Measurements from ENCODE around the gene PRSS48.
"Not testable (repeated sequence)": the region's sequence is repeated elsewhere in the genome, so short reads cannot be mapped to it uniquely, and the experiment has no call there.

Gene PRSS48

GRCh38 chr4:151276787-151277562, at the start of gene PRSS48:
Gene PRSS48 (plus strand): TSS chr4:151277161. CDS start chr4:151277173, 12 bp downstream.
- DNase-seq = peak; percentile 35

GRCh38 chr4:151227172-151227571, 49.8 kb upstream of the PRSS48 start:
- no peak for DNase-seq

GRCh38 chr4:151227731-151228130, 49.2 kb upstream of the PRSS48 start:
- DNase-seq = no peak

- no peak for DNase-seq
Measured at GRCh38 chr4:151228189-151229119, 48.5 kb upstream of the PRSS48 start.

- DNase-seq = no peak
Measured at GRCh38 chr4:151231915-151232595, 44.9 kb upstream of the PRSS48 start.

- DNase-seq = no peak
Measured at GRCh38 chr4:151233600-151233999, 43.4 kb upstream of the PRSS48 start.

- DNase-seq = not testable (repeated sequence)
Measured at GRCh38 chr4:151235373-151235772, 41.6 kb upstream of the PRSS48 start.

GRCh38 chr4:151236036-151236435, 40.9 kb upstream of the PRSS48 start:
- DNase-seq = no peak

GRCh38 chr4:151238477-151238876, 38.5 kb upstream of the PRSS48 start:
- DNase-seq = no peak

GRCh38 chr4:151239608-151240007, 37.4 kb upstream of the PRSS48 start:
- no peak for DNase-seq

- no peak for DNase-seq
Measured at GRCh38 chr4:151242305-151242704, 34.7 kb upstream of the PRSS48 start.

GRCh38 chr4:151246742-151247141, 30.2 kb upstream of the PRSS48 start:
- no peak for DNase-seq

- no peak for DNase-seq
Measured at GRCh38 chr4:151247395-151247794, 29.6 kb upstream of the PRSS48 start.

- no peak for DNase-seq
Measured at GRCh38 chr4:151248519-151248918, 28.4 kb upstream of the PRSS48 start.

GRCh38 chr4:151250706-151251105, 26.3 kb upstream of the PRSS48 start:
- no peak for DNase-seq

- peak; percentile 5 for DNase-seq
Measured at GRCh38 chr4:151251603-151252304, 25.2 kb upstream of the PRSS48 start.

- DNase-seq = not testable (repeated sequence)
Measured at GRCh38 chr4:151255226-151255625, 21.7 kb upstream of the PRSS48 start.

- DNase-seq = not testable (repeated sequence)
Measured at GRCh38 chr4:151255680-151256079, 21.3 kb upstream of the PRSS48 start.

- no peak for DNase-seq
Measured at GRCh38 chr4:151256134-151256533, 20.8 kb upstream of the PRSS48 start.

GRCh38 chr4:151257704-151258103, 19.3 kb upstream of the PRSS48 start:
- DNase-seq = no peak

- no peak for DNase-seq
Measured at GRCh38 chr4:151259752-151260151, 17.2 kb upstream of the PRSS48 start.

- DNase-seq = no peak
Measured at GRCh38 chr4:151260526-151260925, 16.4 kb upstream of the PRSS48 start.

GRCh38 chr4:151263455-151263854, 13.5 kb upstream of the PRSS48 start:
- DNase-seq = no peak
